ENCODE data around the gene CHN2. TPM values are rescaled to one million over a fixed set of nuclear protein-coding genes. Genes with fewer than 3 reads are reported as not detected.

CHN2 gene
- polyA plus RNA-seq, 1 experiment: not detected

GRCh38 chr7:29343399-29343798 lies 148.8 kb downstream of the CHN2 start:
- no peak for DNase-seq (ENCODE audit: low read depth, low spot score)
- H3K27me3 ChIP-seq (ENCODE audit: control insufficient read depth, insufficient read depth, low read length): no peaks in the 10 kb centered on the region
- TF ChIP-seq CTCF (IDR thresholded peaks at IDR 0.05; ENCODE audit: low read depth, low read length): no peak
- ChIA-PET POLR2A (no interaction called here), CTCF (interaction anchor here (0.9 kb wide), 1 partner anchor 421 kb away, joined by 3 read pairs; no protein-coding TSS in a partner anchor)
- H3K9me3 ChIP-seq (ENCODE audit: control insufficient read depth, insufficient read depth, low read length): no peaks in the 10 kb centered on the region
- H3K27ac ChIP-seq (ENCODE audit: low read depth, low read length): no peak overlapping the region
- no peak overlapping the region for H3K4me3 ChIP-seq (ENCODE audit: low read depth, low read length)

- Histone ChIP-seq H3K27ac (ENCODE audit: low read depth, low read length) (no peak overlapping the region), H3K4me3 (ENCODE audit: low read depth, low read length) (no peak overlapping the region), H3K27me3 (ENCODE audit: control insufficient read depth, insufficient read depth, low read length) (no peaks in the 10 kb centered on the region), H3K9me3 (ENCODE audit: control insufficient read depth, insufficient read depth, low read length) (no peaks in the 10 kb centered on the region)
- DNase-seq (ENCODE audit: low read depth, low spot score): no peak
- ChIA-PET POLR2A (no interaction called here), CTCF (no interaction called here)
- TF ChIP-seq CTCF (IDR thresholded peaks at IDR 0.05; ENCODE audit: low read depth, low read length): no peak
Measured at GRCh38 chr7:29344334-29344978, 149.9 kb downstream of the CHN2 start.

- H3K27me3 ChIP-seq (ENCODE audit: control insufficient read depth, insufficient read depth, low read length): no peaks in the 10 kb centered on the region
- ChIA-PET POLR2A (no interaction called here), CTCF (no interaction called here)
- no peak for DNase-seq (ENCODE audit: low read depth, low spot score)
- H3K4me3 ChIP-seq (ENCODE audit: low read depth, low read length): no peak overlapping the region
- no peak for TF ChIP-seq CTCF (IDR thresholded peaks at IDR 0.05; ENCODE audit: low read depth, low read length)
- no peaks in the 10 kb centered on the region for H3K9me3 ChIP-seq (ENCODE audit: control insufficient read depth, insufficient read depth, low read length)
- no peak overlapping the region for H3K27ac ChIP-seq (ENCODE audit: low read depth, low read length)
Measured at GRCh38 chr7:29345590-29345989, 151.0 kb downstream of the CHN2 start.

- CTCF ChIA-PET: no interaction called here
- DNase-seq (ENCODE audit: low read depth, low spot score): no peak
- Histone ChIP-seq H3K9me3 (ENCODE audit: control insufficient read depth, insufficient read depth, low read length) (no peaks in the 10 kb centered on the region), H3K4me3 (ENCODE audit: low read depth, low read length) (no peak overlapping the region), H3K27ac (ENCODE audit: low read depth, low read length) (no peak overlapping the region), H3K27me3 (ENCODE audit: control insufficient read depth, insufficient read depth, low read length) (no peaks in the 10 kb centered on the region)
- no peak for TF ChIP-seq CTCF (IDR thresholded peaks at IDR 0.05; ENCODE audit: low read depth, low read length)
- POLR2A ChIA-PET: no interaction called here
Measured at GRCh38 chr7:29346231-29346978, 151.8 kb downstream of the CHN2 start.

- H3K9me3 ChIP-seq (ENCODE audit: control insufficient read depth, insufficient read depth, low read length): no peaks in the 10 kb centered on the region
- no peaks in the 10 kb centered on the region for H3K27me3 ChIP-seq (ENCODE audit: control insufficient read depth, insufficient read depth, low read length)
- H3K27ac ChIP-seq (ENCODE audit: low read depth, low read length): no peak overlapping the region
- TF ChIP-seq CTCF (IDR thresholded peaks at IDR 0.05; ENCODE audit: low read depth, low read length): no peak
- no peak overlapping the region for H3K4me3 ChIP-seq (ENCODE audit: low read depth, low read length)
- CTCF ChIA-PET: no interaction called here
- POLR2A ChIA-PET: no interaction called here
- no peak for DNase-seq (ENCODE audit: low read depth, low spot score)
Measured at GRCh38 chr7:29349362-29349761, 154.8 kb downstream of the CHN2 start.

All from AG04450 (cell line).